Sigmoid colon (tissue), 4 donors: Measurements from ENCODE around the gene AKAP10.
"Not testable (repeated sequence)": the region's sequence is repeated elsewhere in the genome, so short reads cannot be mapped to it uniquely, and the experiment has no call there.

ENCODE experiments used
- EP300 ChIP-seq, 4 donors: sonication (generic); formaldehyde crosslinking; IDR thresholded peaks; one replicate each; pipeline ENCODE4 v1.6.1; 2017; ENCODE audit warnings: antibody characterized with exemption in 4 of 4
- POLR2A ChIP-seq, 2 donors: fragments of 450-650 bp; IDR thresholded peaks; one replicate each; pipeline ENCODE4 v1.6.1; 2016; ENCODE audit warnings: antibody characterized with exemption in 2 of 2, mild to moderate bottlenecking in 2 of 2, moderate library complexity in 2 of 2
- POLR2AphosphoS5 ChIP-seq, 4 donors: sonication (generic); formaldehyde crosslinking; IDR thresholded peaks; one replicate each; pipeline ENCODE4 v1.6.1; 2017; ENCODE audit warnings: antibody characterized with exemption in 4 of 4
- TF ChIP-seq, protein P1 (sequence below), 4 experiments: fragments of 450-650 bp in 3 of 4; fragments of 200-600 bp in 1 of 4; IDR thresholded peaks; one replicate each; pipeline ENCODE4 v1.5.1; 2016 to 2019; ENCODE audit warnings: antibody characterized with exemption in 4 of 4, mild to moderate bottlenecking in 3 of 4, moderate library complexity in 2 of 4

- not testable (repeated sequence) for TF ChIP-seq POLR2AphosphoS5, POLR2A, EP300 (IDR thresholded peaks at IDR 0.05)
- TF ChIP-seq, protein P1, sequence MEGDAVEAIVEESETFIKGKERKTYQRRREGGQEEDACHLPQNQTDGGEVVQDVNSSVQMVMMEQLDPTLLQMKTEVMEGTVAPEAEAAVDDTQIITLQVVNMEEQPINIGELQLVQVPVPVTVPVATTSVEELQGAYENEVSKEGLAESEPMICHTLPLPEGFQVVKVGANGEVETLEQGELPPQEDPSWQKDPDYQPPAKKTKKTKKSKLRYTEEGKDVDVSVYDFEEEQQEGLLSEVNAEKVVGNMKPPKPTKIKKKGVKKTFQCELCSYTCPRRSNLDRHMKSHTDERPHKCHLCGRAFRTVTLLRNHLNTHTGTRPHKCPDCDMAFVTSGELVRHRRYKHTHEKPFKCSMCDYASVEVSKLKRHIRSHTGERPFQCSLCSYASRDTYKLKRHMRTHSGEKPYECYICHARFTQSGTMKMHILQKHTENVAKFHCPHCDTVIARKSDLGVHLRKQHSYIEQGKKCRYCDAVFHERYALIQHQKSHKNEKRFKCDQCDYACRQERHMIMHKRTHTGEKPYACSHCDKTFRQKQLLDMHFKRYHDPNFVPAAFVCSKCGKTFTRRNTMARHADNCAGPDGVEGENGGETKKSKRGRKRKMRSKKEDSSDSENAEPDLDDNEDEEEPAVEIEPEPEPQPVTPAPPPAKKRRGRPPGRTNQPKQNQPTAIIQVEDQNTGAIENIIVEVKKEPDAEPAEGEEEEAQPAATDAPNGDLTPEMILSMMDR (IDR thresholded peaks at IDR 0.05) = not testable (repeated sequence)
Measured at GRCh38 chr17:19890001-19890400, 87.6 kb downstream of the AKAP10 start.
